ENCODE measurements around the gene CHST13.
A peak's percentile ranks its signal among the peaks of the same experiment; 100 is the strongest.

The CHST13 gene

GRCh38 chr3:126476166-126477060 lies 47.5 kb upstream of the CHST13 start:
- H3K4me1 ChIP-seq (ENCODE audit: control insufficient read depth, insufficient read depth, low read length): peaks cover 8% of the 10 kb centered on the region; the same call in 1 of the 2 replicates
- H3K27ac ChIP-seq (ENCODE audit: extremely low read depth, low read depth, low read length): peak overlapping the region; percentile 71; the same call in 1 of the 2 replicates
- peaks cover 0 to 8% of the 10 kb centered on the region in 2 experiments; a peak in 1 of 3 replicates for H3K36me3 ChIP-seq (ENCODE audit: control insufficient read depth in 2 of 2, insufficient read depth in 1 of 2, low read length in 2 of 2)
- H3K9me3 ChIP-seq (ENCODE audit: control insufficient read depth, insufficient read depth, low read depth, low read length): no peaks in the 10 kb centered on the region
- ChIA-PET CTCF (interaction anchor here (1.0 to 1.1 kb wide), 2 partner anchors 50 to 506 kb away, joined by 3 read pairs; no protein-coding TSS in a partner anchor), POLR2A (interaction anchor here (0.9 kb wide), 1 partner anchor 37 kb away, joined by 3 read pairs; no protein-coding TSS in a partner anchor)
- peak overlapping the region; percentile 58 for H3K4me3 ChIP-seq (ENCODE audit: low read depth, low read length)
- TF ChIP-seq MEIS1 (CRISPR knock-in tag; IDR thresholded peaks at IDR 0.05; ENCODE audit: borderline replicate concordance) (no peak), ZBTB20 (tag by site-specific recombination; IDR thresholded peaks at IDR 0.05) (peak; percentile 46; the same call in 1 of the 2 replicates), ZNF610 (tag by site-specific recombination; IDR thresholded peaks at IDR 0.05; ENCODE audit: borderline replicate concordance) (no peak), ZNF600 (tag by site-specific recombination; IDR thresholded peaks at IDR 0.05) (0 out of 2 replicates have a peak, but pooled peaks have one; percentile 26), ZNF596 (tag by site-specific recombination; IDR thresholded peaks at IDR 0.05) (no peak), ZNF114 (tag by site-specific recombination; IDR thresholded peaks at IDR 0.05) (no peak), ZBTB1 (tag by site-specific recombination; IDR thresholded peaks at IDR 0.05) (no peak), ZNF549 (tag by site-specific recombination; IDR thresholded peaks at IDR 0.05) (no peak), BCL11A (tag by site-specific recombination; IDR thresholded peaks at IDR 0.05; ENCODE audit: low read depth) (no peak), YY1 (tag by site-specific recombination; IDR thresholded peaks at IDR 0.05) (no peak), ZNF324 (tag by site-specific recombination; IDR thresholded peaks at IDR 0.05) (no peak), ZNF2 (tag by site-specific recombination; IDR thresholded peaks at IDR 0.05) (peak; percentile 57; the same call in 1 of the 2 replicates), ZBTB48 (tag by site-specific recombination; IDR thresholded peaks at IDR 0.05) (0 out of 2 replicates have a peak, but pooled peaks have one; percentile 27), MZF1 (tag by site-specific recombination; IDR thresholded peaks at IDR 0.05; ENCODE audit: borderline replicate concordance) (no peak), SCRT1 (tag by site-specific recombination; IDR thresholded peaks at IDR 0.05; ENCODE audit: borderline replicate concordance) (no peak), KLF10 (tag by site-specific recombination; IDR thresholded peaks at IDR 0.05) (no peak), HOXD13 (CRISPR knock-in tag; IDR thresholded peaks at IDR 0.05; ENCODE audit: borderline replicate concordance) (no peak), GLIS1 (tag by site-specific recombination; IDR thresholded peaks at IDR 0.05) (peak; percentile 34; the same call in 1 of the 2 replicates), ZNF670 (tag by site-specific recombination; IDR thresholded peaks at IDR 0.05; ENCODE audit: low read depth) (no peak), EGR2 (tag by site-specific recombination; IDR thresholded peaks at IDR 0.05; ENCODE audit: low read depth) (peak; percentile 23; the same call in 1 of the 2 replicates), ZNF16 (tag by site-specific recombination; IDR thresholded peaks at IDR 0.05; ENCODE audit: low read depth) (no peak), RBAK (tag by site-specific recombination; IDR thresholded peaks at IDR 0.05) (no peak), PRDM10 (tag by site-specific recombination; IDR thresholded peaks at IDR 0.05) (peak; percentile 63; the same call in 1 of the 2 replicates), ZNF138 (tag by site-specific recombination; IDR thresholded peaks at IDR 0.05; ENCODE audit: borderline replicate concordance) (no peak), ZNF558 (tag by site-specific recombination; IDR thresholded peaks at IDR 0.05) (no peak), ZNF146 (tag by site-specific recombination; IDR thresholded peaks at IDR 0.05) (no peak), ZFP3 (tag by site-specific recombination; IDR thresholded peaks at IDR 0.05; ENCODE audit: low read depth) (no peak), ZNF664 (tag by site-specific recombination; IDR thresholded peaks at IDR 0.05) (no peak), ZNF449 (tag by site-specific recombination; IDR thresholded peaks at IDR 0.05) (no peak), ZNF521 (tag by site-specific recombination; IDR thresholded peaks at IDR 0.05) (no peak), ZSCAN30 (tag by site-specific recombination; IDR thresholded peaks at IDR 0.05) (no peak), SP3 (tag by site-specific recombination; IDR thresholded peaks at IDR 0.05) (peak; percentile 33), KLF9 (tag by site-specific recombination; IDR thresholded peaks at IDR 0.05; ENCODE audit: low read depth) (peak; percentile 13; the same call in 1 of the 2 replicates), ZNF843 (tag by site-specific recombination; IDR thresholded peaks at IDR 0.05) (no peak), ZNF404 (tag by site-specific recombination; IDR thresholded peaks at IDR 0.05) (no peak)
